HG03025 (cell line): ENCODE measurements around the gene KIZ.

Source experiments
- ATAC-seq: cut with Tn5 transposase; IDR thresholded peaks from one replicate; pipeline ENCODE4 v1.9.1; 2021; ENCODE audit warnings: mild to moderate bottlenecking, moderate library complexity; ENCODE audit not compliant: unreplicated experiment, low FRiP score

KIZ gene, protein sequence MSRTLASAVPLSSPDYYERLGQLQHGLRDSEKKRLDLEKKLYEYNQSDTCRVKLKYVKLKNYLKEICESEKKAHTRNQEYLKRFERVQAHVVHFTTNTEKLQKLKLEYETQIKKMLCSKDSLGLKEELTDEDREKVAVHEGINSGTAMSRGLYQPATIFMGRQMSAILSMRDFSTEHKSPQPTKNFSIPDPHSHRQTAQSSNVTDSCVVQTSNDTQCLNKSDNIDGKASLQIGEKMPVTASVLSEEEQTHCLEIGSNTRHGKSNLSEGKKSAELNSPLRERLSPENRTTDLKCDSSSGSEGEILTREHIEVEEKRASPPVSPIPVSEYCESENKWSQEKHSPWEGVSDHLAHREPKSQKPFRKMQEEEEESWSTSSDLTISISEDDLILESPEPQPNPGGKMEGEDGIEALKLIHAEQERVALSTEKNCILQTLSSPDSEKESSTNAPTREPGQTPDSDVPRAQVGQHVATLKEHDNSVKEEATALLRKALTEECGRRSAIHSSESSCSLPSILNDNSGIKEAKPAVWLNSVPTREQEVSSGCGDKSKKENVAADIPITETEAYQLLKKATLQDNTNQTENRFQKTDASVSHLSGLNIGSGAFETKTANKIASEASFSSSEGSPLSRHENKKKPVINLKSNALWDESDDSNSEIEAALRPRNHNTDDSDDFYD

DNA sequence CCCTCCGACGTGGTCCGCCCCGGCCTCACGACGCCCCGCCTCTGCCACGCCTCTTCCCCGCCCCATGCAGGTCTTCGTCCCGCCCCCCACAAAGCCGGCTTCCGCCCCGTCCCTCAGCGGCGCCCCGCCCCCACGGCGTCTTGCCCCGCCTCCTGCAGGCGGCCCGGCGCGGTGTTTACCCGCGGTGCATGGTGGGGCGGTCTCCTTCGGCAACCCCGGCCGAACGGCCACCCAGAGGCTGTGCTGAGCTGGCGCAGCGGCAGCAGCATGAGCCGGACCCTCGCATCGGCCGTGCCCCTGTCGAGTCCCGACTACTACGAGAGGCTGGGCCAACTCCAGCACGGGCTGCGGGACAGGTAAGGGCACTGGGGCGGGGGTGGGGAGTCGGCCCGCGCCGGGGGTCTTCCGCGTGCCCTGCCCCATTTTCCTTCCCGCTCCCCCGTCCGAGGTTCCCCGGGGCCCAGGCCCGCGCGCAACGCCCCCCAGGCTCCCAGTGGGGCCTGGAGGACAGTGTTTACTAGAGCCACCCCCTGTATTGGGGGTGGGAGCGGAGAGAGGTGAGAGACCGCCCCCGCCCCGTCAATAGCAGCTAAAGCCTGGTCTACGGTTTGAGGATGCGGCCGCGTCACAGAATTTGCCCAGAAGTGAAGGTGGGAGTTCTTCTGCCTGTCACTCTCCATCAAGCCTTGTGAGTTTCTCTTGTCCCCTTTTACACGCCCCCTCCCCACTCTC, at the start of gene KIZ:
TSS of gene KIZ (plus strand) at position 234 of the 732 bp plus-strand sequence. CDS start at position 268, 34 bp downstream.
- peak; percentile 97 for ATAC-seq

DNA sequence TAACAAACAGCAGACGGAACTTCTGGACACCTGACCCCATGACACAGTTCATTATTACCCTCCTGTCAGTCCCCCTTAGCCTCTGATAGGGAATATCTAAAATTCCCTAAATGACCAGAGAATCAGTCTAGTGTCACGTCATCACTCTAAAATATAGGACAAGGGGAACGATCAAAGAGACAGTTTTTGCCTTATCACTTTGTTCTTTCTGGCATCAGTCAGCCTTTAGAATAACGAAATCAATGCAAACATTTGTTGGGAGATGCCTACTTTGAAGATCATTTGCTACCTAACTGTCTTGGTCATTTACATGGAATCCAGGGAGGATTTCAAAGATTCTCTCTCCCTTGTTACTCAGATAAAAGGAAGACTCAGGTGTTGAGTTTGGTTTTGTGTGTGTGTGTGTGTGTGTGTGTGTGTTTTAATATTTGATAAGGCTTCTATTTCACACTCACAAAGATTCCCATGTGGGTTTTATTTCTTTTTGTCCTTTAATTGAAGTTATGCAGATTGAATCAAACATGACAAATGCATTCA, 48.0 kb upstream of the KIZ start:
- ATAC-seq: no peak

DNA sequence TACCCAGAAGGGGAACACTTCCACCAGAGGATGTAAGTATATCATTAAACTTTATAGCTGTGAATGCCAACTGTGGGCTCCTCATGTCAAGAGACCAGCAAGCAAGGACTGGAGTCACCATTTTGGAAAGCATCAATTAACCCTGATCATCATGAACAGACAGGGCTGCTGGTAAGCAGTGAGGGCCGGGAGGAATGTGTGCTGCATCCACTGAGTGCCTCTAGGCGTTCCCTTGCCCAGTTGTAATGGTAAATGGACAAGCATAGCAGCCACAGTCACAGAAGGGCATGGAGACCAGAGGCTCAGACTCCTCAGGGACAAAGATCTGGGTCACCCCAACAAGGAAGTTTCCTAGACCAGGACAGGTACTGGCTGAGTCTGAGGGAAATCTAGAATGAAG, 43.3 kb upstream of the KIZ start:
- ATAC-seq: no peak

DNA sequence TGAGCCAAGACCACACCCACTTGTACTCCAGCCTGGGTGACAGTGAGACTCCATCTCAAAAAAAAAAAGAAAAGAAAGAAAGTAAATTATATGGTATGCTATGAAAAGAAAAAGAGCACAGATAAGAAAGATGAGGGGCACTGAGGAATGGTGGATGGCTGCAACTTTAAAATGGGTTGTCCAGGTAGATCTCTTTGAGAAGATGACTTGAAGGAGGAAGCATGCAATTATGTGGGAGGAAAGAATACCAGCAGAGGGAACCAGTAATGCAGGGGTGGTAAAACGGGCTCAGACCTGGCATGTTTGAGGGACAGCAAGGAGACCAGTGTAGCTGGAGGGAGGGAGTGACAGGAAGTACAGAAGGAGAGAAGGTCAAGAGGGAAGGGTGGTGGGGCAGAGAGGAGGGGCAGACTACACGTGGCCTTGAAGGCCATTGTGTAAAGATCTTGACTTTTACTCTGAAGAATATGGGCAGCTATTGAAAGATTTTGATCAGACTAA, 42.0 kb upstream of the KIZ start:
- no peak for ATAC-seq

DNA sequence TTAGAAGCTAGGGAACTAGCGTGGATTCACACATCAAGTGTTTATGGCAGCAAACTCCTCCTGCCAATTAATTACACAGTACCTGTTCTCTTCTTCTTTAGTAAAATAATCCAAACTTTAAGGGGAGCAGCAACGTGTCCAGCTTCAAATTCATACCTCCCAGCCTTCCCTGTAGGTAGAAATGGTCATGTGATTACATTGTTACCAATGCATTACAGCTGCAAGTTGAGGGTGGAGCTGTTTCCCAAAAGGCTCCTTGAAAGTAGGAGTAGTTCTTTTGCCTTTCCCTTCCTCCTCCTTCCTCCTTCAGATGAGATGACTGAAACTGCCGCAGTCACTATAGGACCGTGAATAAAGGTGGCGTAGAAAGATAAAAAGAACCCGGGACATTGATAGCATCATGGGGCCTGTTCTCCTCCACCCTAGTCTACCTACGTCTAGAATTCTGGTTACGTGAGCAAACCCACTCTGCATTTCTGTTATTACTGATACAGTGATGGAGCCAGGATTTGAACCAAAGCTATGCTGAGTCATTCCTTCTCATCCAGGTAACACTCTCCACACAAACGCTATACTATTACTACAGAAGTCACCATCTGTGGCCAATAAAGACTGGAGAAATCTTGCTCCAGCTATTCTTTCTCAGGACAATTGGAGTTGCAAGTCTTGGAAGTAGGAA, 37.9 kb upstream of the KIZ start:
- no peak for ATAC-seq

GRCh38 chr20:21089391-21089790, 36.5 kb upstream of the KIZ start:
- ATAC-seq: no peak

- ATAC-seq: no peak
Observed at GRCh38 chr20:21090111-21090618, 35.7 kb upstream of the KIZ start.

- ATAC-seq: no peak
Observed at GRCh38 chr20:21090721-21091120, 35.2 kb upstream of the KIZ start.

GRCh38 chr20:21092806-21093205, 33.1 kb upstream of the KIZ start:
- ATAC-seq: no peak

- no peak for ATAC-seq
Observed at GRCh38 chr20:21096321-21097043, 29.4 kb upstream of the KIZ start.

DNA sequence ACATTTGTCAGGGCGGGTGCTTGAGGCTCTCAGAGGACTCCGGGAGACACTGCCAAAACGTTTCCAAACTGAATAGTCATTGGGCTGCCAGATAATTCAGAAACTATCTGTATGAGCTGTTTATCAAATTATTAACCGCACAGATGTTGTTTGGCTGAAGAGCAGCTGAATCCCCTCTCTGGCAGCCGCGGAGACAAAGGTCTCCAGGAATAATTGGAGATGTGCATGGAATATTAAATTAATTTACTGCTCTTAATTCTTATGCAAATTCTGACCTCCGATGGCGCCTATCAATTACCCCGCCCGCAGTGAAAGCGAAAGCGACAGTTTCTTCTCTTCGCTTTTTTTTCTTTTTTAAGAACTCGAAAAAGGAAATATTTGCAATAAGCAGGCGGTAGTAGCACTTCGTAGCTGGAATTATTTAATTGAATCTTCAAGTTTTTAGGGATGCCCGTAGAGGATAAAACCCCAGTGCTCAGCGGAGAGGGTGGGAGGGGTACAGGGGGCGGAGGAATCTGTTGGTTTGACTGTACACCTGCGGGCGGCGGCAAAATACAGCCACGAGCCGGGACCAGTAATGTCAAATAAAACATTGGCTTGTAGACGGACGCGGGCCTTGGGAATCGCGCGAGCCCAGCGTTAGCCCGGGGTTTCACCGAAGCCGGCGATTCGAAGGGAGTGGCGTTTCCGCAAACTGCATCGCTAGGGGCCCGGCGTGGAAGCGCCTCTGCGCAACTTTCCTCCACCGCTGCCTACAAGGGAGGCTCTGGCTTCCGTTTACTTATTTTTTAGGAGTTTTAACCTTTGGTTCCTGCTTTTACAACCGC, 25.9 kb upstream of the KIZ start:
- no peak for ATAC-seq

GRCh38 chr20:21100578-21101452, 25.1 kb upstream of the KIZ start:
- no peak for ATAC-seq

DNA sequence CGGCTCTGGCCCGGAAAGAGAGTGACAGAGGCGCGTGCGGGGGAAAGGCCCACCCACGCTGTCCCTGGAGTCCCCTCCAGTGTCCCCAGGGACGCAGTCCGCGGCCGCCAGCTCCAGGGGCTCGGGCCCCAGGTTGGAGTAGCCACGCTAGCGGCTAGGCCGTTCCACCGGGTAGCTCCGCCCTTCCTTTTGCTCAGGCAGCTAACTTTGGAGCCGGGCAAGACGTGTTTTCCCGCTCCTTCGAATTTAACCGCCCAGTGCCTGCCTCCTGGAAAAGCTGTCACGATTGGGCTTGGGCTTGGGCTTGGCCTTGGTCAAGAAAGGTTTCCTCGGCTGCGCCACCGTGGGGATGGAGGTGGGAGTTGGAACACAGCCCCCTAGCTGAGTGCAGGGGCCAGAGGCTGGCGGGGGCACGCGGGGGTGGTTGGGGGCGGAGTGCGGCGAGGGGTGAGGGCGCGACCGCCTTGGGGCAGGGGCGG, 24.4 kb upstream of the KIZ start:
- no peak for ATAC-seq

- ATAC-seq: no peak
Observed at GRCh38 chr20:21101932-21102575, 23.8 kb upstream of the KIZ start.

DNA sequence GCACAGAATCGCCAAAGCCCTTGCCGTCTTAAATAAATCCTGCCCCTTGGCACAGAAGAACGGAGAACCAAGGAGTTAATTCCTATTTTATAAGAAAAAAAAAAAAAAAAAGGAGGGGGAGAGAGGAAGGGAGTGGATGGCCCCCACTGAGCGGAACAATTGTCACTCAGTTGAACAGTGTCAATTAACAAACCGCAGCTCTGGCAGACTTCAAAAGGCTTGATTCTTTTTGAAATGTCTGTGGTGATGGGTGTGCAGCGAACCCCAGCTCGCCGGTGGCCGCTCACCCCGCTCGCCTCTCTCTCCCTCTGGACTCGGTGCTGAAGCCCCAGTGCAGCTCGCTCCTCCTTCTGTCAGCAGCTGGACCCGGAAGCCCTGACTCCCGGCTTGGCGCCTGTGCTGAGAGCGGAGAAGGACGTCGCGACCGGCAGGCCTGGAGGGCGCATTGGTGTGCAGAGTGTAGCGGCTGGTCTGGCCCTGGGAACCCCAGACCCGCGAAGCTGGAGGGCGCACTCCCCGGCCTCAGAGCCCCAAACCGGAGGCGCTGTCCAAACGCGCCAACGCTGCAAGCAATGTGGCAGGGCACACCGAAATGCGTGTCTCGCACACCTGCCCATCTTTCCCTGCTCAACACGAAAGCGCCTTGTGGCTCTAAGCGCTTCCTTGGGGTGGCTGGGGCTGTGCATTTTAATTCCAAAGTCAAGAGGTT, 23.1 kb upstream of the KIZ start:
- no peak for ATAC-seq
